Measurements from ENCODE around the gene MSH3.

MSH3 gene

DNA sequence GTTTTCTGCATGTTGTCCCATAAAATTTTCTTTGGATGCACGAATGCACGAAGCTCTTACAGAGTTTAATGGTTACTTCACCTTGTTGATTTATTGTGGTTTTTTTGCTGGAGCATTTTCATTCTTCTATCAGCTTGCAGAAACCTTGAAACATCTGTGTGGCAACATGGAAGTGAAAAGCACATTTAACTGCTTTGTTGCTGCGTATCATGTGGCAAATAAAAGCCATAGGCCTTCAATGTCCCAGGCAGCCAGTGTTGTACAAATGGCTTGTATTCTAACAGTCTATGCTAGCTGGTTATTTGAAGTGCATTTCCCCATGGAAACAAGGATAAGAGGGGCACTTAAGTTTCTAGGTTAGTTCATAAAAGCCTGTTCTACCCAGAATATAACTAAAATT lies 263.2 kb downstream of the MSH3 start:
- Histone ChIP-seq H3K36me3 (replicated peaks) (no peaks in the 10 kb centered on the region), H3K9me3 (no peaks in the 10 kb centered on the region), H3K27me3 (ENCODE audit: low read depth) (no peaks in the 10 kb centered on the region), H3K4me3 (no peak overlapping the region), H3K4me1 (peaks cover 4% of the 10 kb centered on the region)
- in situ Hi-C loops (cut with MboI; ENCODE audit: low sequenced_read_pairs) = no loop called here
- DNase-seq (ENCODE audit: low spot score in 2 of 2) = peak; percentile 37 to 53

DNA sequence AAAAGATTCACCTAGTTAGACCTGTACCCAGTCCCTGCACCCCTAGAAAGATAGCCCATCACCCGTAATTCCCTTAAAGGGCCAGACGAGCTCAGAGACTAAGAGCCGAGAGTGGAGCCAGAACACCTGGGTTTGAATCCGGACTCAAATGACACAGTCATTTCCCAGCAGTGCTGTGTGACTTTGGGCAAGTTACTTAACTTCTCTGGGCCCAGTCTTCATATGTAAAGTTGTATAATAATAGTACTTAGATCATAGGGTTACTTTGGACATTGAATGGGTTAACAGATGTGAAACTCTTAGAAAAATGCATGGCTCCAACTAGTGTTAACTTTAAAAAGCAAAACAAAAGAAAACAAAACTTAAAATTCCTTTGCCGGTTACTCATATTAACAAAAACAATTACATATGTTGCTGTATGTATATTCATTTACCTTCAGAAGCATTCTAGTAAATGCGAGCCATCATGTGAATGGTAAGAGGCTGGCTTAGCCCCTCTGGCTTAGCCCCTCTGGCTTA lies 265.3 kb downstream of the MSH3 start:
- in situ Hi-C loops (cut with MboI; ENCODE audit: low sequenced_read_pairs) = no loop called here
- H3K4me3 ChIP-seq = no peak overlapping the region

DNA sequence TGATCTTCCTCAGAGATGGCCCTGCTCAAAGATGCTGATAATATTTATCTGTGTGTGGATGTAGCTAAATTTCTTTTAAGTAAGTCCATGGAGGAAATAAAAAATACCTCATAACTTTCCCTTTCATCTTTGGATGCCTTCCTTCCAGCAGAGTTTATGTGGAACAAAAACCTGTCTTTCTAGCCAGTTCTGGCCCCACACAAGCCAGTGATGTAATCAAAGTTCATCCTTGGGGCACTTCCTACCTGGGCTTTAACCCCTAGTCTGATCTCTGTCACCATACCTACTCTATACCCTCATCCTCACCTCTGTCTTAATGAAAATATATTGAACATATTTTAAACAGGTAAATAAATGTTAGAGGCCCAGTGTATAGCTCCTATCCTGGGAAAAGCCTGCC lies 265.9 kb downstream of the MSH3 start:
- H3K27me3 ChIP-seq (ENCODE audit: low read depth) = no peaks in the 10 kb centered on the region
- no peaks in the 10 kb centered on the region for H3K36me3 ChIP-seq (replicated peaks)
- DNase-seq (ENCODE audit: low spot score in 2 of 2) = no peak
- peaks cover 18% of the 10 kb centered on the region for H3K4me1 ChIP-seq
- H3K4me3 ChIP-seq = no peak overlapping the region
- H3K9me3 ChIP-seq = no peaks in the 10 kb centered on the region
- in situ Hi-C loops (cut with MboI; ENCODE audit: low sequenced_read_pairs) = no loop called here

More for the DNA sequence above, 265.3 kb downstream of the MSH3 start:
- Histone ChIP-seq H3K9me3 (no peaks in the 10 kb centered on the region), H3K27me3 (ENCODE audit: low read depth) (no peaks in the 10 kb centered on the region), H3K4me1 (peaks cover 12% of the 10 kb centered on the region), H3K36me3 (replicated peaks) (no peaks in the 10 kb centered on the region)
- DNase-seq (ENCODE audit: low spot score in 2 of 2) = no peak

DNA sequence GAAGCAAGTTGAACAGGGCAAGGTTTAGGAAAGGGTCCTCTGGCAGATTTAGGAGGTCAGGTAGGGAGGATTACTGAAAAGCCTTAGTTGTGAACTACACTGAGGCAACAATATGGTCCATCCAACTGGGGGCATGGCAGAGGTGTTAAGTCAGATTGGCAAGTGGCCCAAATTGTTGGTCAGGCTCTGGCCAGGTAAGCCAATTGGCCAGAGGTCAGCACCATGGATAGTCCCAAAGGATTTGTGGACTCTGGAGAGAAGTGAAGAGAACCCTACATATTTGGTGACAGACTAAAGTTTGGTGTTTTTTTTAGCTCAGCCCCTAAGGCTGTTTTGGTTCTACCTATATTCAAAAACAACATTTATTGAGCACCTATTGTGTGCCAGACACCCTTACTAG lies 266.6 kb downstream of the MSH3 start:
- Histone ChIP-seq H3K27me3 (ENCODE audit: low read depth) (no peaks in the 10 kb centered on the region), H3K4me1 (peaks cover 25% of the 10 kb centered on the region), H3K36me3 (replicated peaks) (no peaks in the 10 kb centered on the region), H3K9me3 (no peaks in the 10 kb centered on the region), H3K4me3 (no peak overlapping the region)
- DNase-seq (ENCODE audit: low spot score in 2 of 2) = no peak
- in situ Hi-C loops (cut with MboI; ENCODE audit: low sequenced_read_pairs) = no loop called here

DNA sequence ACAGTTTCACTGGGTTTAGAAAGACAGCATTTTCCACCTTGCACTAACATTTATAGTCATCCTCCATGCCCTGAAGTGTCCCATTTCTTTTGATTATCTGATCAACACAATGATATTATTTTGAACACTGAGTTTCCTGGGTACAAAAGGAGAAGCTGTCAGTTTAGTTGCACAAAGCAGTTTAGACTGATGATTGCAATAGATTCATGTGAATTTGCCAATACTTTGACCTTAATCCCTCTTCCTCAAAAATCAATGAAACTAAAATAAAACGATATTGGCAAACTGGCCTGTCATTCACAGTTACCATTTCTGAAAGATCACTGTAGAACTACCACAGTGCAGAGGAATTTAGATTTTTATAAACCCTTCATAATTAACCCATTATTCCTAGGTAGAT lies 271.5 kb downstream of the MSH3 start:
- Histone ChIP-seq H3K27me3 (ENCODE audit: low read depth) (no peaks in the 10 kb centered on the region), H3K4me3 (no peak overlapping the region), H3K4me1 (peaks cover 21% of the 10 kb centered on the region), H3K36me3 (replicated peaks) (no peaks in the 10 kb centered on the region), H3K9me3 (no peaks in the 10 kb centered on the region)
- in situ Hi-C loops (cut with MboI; ENCODE audit: low sequenced_read_pairs) = no loop called here
- DNase-seq (ENCODE audit: low spot score in 2 of 2) = no peak
